ENCODE data around the gene PRUNE2.

GRCh38 chr9:76855015-76855414, 50.9 kb downstream of the PRUNE2 start:
- TF ChIP-seq, protein P1, sequence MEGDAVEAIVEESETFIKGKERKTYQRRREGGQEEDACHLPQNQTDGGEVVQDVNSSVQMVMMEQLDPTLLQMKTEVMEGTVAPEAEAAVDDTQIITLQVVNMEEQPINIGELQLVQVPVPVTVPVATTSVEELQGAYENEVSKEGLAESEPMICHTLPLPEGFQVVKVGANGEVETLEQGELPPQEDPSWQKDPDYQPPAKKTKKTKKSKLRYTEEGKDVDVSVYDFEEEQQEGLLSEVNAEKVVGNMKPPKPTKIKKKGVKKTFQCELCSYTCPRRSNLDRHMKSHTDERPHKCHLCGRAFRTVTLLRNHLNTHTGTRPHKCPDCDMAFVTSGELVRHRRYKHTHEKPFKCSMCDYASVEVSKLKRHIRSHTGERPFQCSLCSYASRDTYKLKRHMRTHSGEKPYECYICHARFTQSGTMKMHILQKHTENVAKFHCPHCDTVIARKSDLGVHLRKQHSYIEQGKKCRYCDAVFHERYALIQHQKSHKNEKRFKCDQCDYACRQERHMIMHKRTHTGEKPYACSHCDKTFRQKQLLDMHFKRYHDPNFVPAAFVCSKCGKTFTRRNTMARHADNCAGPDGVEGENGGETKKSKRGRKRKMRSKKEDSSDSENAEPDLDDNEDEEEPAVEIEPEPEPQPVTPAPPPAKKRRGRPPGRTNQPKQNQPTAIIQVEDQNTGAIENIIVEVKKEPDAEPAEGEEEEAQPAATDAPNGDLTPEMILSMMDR (IDR thresholded peaks at IDR 0.05) = no peak
- no peak for TF ChIP-seq POLR2A (IDR thresholded peaks at IDR 0.05)
